Measurements from ENCODE around the gene MRRF. TPM values are rescaled to one million over a fixed set of nuclear protein-coding genes. Genes with fewer than 3 reads are reported as not detected.

MRRF gene
- total and polyA plus RNA-seq, 5 donors from 2014 or later: 13.9 to 24.9 (median 20.0) TPM

GRCh38 chr9:122218935-122219855 is 45.5 kb upstream of the MRRF start:
- H3K4me3 ChIP-seq (ENCODE audit: low read depth, low read length): no peak overlapping the region
- H3K27ac Mint-ChIP-seq: peak overlapping the region in 1 of 3 donors; percentile 58

GRCh38 chr9:122219856-122220672 is 44.6 kb upstream of the MRRF start:
- no peaks in the 10 kb centered on the region for H3K9me3 ChIP-seq (ENCODE audit: control insufficient read depth in 2 of 2, low read length in 2 of 2)
- Mint-ChIP-seq H3K27ac (peak overlapping the region in 1 of 3 donors; percentile 57), H3K9me3 (peaks cover 0 to 7% (median 0%) of the 10 kb centered on the region in 7 donors), H3K27me3 (peaks cover 95% of the 10 kb centered on the region), H3K4me3 (peak overlapping the region in 2 of 4 donors; percentile 52 to 65), H3K4me1 (peaks cover 0 to 39% (median 5%) of the 10 kb centered on the region in 4 donors), H3K36me3 (peaks cover 11% of the 10 kb centered on the region)
- H3K27me3 ChIP-seq (ENCODE audit: control insufficient read depth, insufficient read depth, low read length): peaks cover 34% of the 10 kb centered on the region
- no peak overlapping the region for H3K27ac ChIP-seq (ENCODE audit: insufficient read depth, low read length, poor library complexity, severe bottlenecking)
- H3K4me1 ChIP-seq (ENCODE audit: control insufficient read depth, insufficient read depth, low read length, poor library complexity, severe bottlenecking): peaks cover 17% of the 10 kb centered on the region
- H3K4me3 ChIP-seq (ENCODE audit: low read depth, low read length): no peak overlapping the region
- H3K36me3 ChIP-seq (ENCODE audit: control insufficient read depth, insufficient read depth, low read length): no peaks in the 10 kb centered on the region
- DNase-seq: no peak
- ATAC-seq (ENCODE audit: low read depth in 2 of 2): no peak

More at GRCh38 chr9:122218935-122219855, 45.5 kb upstream of the MRRF start:
- peak overlapping the region in 3 of 4 donors; percentile 52 to 65 (median 57) for H3K4me3 Mint-ChIP-seq
- H3K4me1 ChIP-seq (ENCODE audit: control insufficient read depth, insufficient read depth, low read length, poor library complexity, severe bottlenecking): peaks cover 20% of the 10 kb centered on the region
- H3K27me3 Mint-ChIP-seq: peaks cover 95% of the 10 kb centered on the region
- peaks cover 0 to 37% (median 5%) of the 10 kb centered on the region in 4 donors for H3K4me1 Mint-ChIP-seq
- peaks cover 0 to 5% (median 0%) of the 10 kb centered on the region in 7 donors for H3K9me3 Mint-ChIP-seq
- ATAC-seq (ENCODE audit: low read depth in 2 of 2) (no peak), DNase-seq (no peak)
- H3K27ac ChIP-seq (ENCODE audit: insufficient read depth, low read length, poor library complexity, severe bottlenecking): no peak overlapping the region
- no peaks in the 10 kb centered on the region for H3K36me3 ChIP-seq (ENCODE audit: control insufficient read depth, insufficient read depth, low read length)
- peaks cover 40% of the 10 kb centered on the region for H3K27me3 ChIP-seq (ENCODE audit: control insufficient read depth, insufficient read depth, low read length)
- peaks cover 5% of the 10 kb centered on the region for H3K36me3 Mint-ChIP-seq
- H3K9me3 ChIP-seq (ENCODE audit: control insufficient read depth in 2 of 2, low read length in 2 of 2): no peaks in the 10 kb centered on the region

- DNase-seq (no peak), ATAC-seq (ENCODE audit: low read depth in 2 of 2) (no peak)
- Histone ChIP-seq H3K4me3 (ENCODE audit: low read depth, low read length) (no peak overlapping the region), H3K27ac (ENCODE audit: insufficient read depth, low read length, poor library complexity, severe bottlenecking) (no peak overlapping the region), H3K36me3 (ENCODE audit: control insufficient read depth, insufficient read depth, low read length) (no peaks in the 10 kb centered on the region), H3K27me3 (ENCODE audit: control insufficient read depth, insufficient read depth, low read length) (peaks cover 29% of the 10 kb centered on the region), H3K4me1 (ENCODE audit: control insufficient read depth, insufficient read depth, low read length, poor library complexity, severe bottlenecking) (peaks cover 17% of the 10 kb centered on the region), H3K9me3 (ENCODE audit: control insufficient read depth in 2 of 2, low read length in 2 of 2) (no peaks in the 10 kb centered on the region)
- Mint-ChIP-seq H3K9me3 (peaks cover 0 to 7% (median 0%) of the 10 kb centered on the region in 7 donors), H3K27me3 (peaks cover 89% of the 10 kb centered on the region), H3K36me3 (peaks cover 11% of the 10 kb centered on the region), H3K4me3 (no peak overlapping the region), H3K27ac (peak overlapping the region in 1 of 3 donors; percentile 57), H3K4me1 (peaks cover 0 to 40% (median 5%) of the 10 kb centered on the region in 4 donors)
Observed at GRCh38 chr9:122220673-122221182, 44.0 kb upstream of the MRRF start.

DNA sequence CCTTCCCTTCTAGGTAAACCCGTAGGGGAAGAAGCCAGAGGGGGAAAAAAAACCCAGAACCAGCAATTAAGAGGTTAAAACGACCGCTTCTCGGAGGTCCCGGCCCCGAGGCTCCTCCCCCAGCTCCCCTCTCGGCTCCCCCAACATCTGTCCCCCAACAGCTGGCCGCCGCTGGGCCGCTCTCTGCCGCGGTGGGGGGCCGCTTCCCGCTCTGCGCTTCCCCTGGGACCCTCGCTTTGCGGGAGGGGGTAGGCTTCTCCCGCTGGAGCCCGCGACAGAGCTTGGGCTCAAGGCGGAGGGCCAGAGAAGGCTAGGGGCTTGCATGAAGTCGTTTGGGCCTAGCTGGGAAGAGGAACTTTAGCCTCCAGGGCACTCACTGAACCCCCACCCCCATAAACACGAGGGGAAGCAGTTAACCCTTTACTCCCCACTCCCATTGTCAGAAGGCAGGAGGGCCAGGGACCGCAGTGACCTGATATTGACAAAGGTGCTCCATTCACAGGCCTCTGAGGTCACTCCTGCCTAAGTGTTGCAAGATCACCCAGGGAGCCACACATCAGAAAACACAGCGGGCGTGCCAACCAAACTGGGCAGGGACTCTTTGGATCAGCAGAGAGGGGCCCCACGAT is 43.4 kb upstream of the MRRF start:
- Histone ChIP-seq H3K4me1 (ENCODE audit: control insufficient read depth, insufficient read depth, low read length, poor library complexity, severe bottlenecking) (peaks cover 17% of the 10 kb centered on the region), H3K27me3 (ENCODE audit: control insufficient read depth, insufficient read depth, low read length) (peaks cover 24% of the 10 kb centered on the region), H3K27ac (ENCODE audit: insufficient read depth, low read length, poor library complexity, severe bottlenecking) (no peak overlapping the region), H3K36me3 (ENCODE audit: control insufficient read depth, insufficient read depth, low read length) (no peaks in the 10 kb centered on the region), H3K9me3 (ENCODE audit: control insufficient read depth in 2 of 2, low read length in 2 of 2) (no peaks in the 10 kb centered on the region), H3K4me3 (ENCODE audit: low read depth, low read length) (no peak overlapping the region)
- H3K36me3 Mint-ChIP-seq: peaks cover 11% of the 10 kb centered on the region
- peaks cover 0 to 7% (median 0%) of the 10 kb centered on the region in 7 donors for H3K9me3 Mint-ChIP-seq
- H3K27ac Mint-ChIP-seq: no peak overlapping the region
- peaks cover 86% of the 10 kb centered on the region for H3K27me3 Mint-ChIP-seq
- H3K4me1 Mint-ChIP-seq: peaks cover 0 to 42% (median 6%) of the 10 kb centered on the region in 4 donors
- DNase-seq: no peak
- no peak for ATAC-seq (ENCODE audit: low read depth in 2 of 2)
- no peak overlapping the region for H3K4me3 Mint-ChIP-seq

- H3K27ac ChIP-seq (ENCODE audit: insufficient read depth, low read length, poor library complexity, severe bottlenecking): no peak overlapping the region
- peaks cover 11% of the 10 kb centered on the region for H3K36me3 Mint-ChIP-seq
- peaks cover 0 to 7% (median 0%) of the 10 kb centered on the region in 7 donors for H3K9me3 Mint-ChIP-seq
- DNase-seq: no peak
- no peaks in the 10 kb centered on the region for H3K36me3 ChIP-seq (ENCODE audit: control insufficient read depth, insufficient read depth, low read length)
- ATAC-seq (ENCODE audit: low read depth in 2 of 2): no peak
- H3K4me1 ChIP-seq (ENCODE audit: control insufficient read depth, insufficient read depth, low read length, poor library complexity, severe bottlenecking): peaks cover 17% of the 10 kb centered on the region
- H3K27ac Mint-ChIP-seq: no peak overlapping the region
- H3K4me3 ChIP-seq (ENCODE audit: low read depth, low read length): no peak overlapping the region
- peak overlapping the region in 2 of 4 donors; percentile 4 to 20 for H3K4me3 Mint-ChIP-seq
- H3K4me1 Mint-ChIP-seq: peaks cover 0 to 49% (median 6%) of the 10 kb centered on the region in 4 donors
- H3K9me3 ChIP-seq (ENCODE audit: control insufficient read depth in 2 of 2, low read length in 2 of 2): no peaks in the 10 kb centered on the region
- H3K27me3 Mint-ChIP-seq: peaks cover 79% of the 10 kb centered on the region
- peaks cover 20% of the 10 kb centered on the region for H3K27me3 ChIP-seq (ENCODE audit: control insufficient read depth, insufficient read depth, low read length)
Observed at GRCh38 chr9:122222791-122223190, 41.9 kb upstream of the MRRF start.

DNA sequence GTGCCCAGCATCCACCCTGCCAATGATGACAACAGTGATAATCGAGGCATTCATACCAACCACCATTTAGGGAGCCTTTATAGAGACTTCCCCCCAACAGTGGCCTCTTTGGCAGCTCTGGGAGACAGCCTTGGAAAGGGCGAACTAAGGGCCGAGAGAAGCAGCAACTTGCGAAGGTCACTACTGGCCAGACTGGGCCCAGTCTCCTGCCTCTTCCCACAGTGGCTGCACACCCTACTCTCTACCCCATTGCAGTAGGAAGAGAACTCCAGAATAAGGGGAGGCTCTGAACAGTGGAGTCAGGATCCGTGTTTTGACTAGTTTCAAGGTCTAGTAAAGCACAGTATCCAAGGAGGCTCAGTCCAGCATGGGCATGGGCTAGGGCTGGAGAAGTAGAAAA is 41.2 kb upstream of the MRRF start:
- Mint-ChIP-seq H3K27ac (no peak overlapping the region), H3K4me1 (peaks cover 0 to 44% (median 5%) of the 10 kb centered on the region in 4 donors), H3K27me3 (peaks cover 72% of the 10 kb centered on the region), H3K4me3 (no peak overlapping the region), H3K36me3 (peaks cover 7% of the 10 kb centered on the region), H3K9me3 (peaks cover 0 to 7% (median 0%) of the 10 kb centered on the region in 7 donors)
- no peak overlapping the region for H3K27ac ChIP-seq (ENCODE audit: insufficient read depth, low read length, poor library complexity, severe bottlenecking)
- ATAC-seq (ENCODE audit: low read depth in 2 of 2) (no peak), DNase-seq (no peak)
- no peak overlapping the region for H3K4me3 ChIP-seq (ENCODE audit: low read depth, low read length)
- H3K9me3 ChIP-seq (ENCODE audit: control insufficient read depth in 2 of 2, low read length in 2 of 2): no peaks in the 10 kb centered on the region
- H3K36me3 ChIP-seq (ENCODE audit: control insufficient read depth, insufficient read depth, low read length): no peaks in the 10 kb centered on the region
- H3K4me1 ChIP-seq (ENCODE audit: control insufficient read depth, insufficient read depth, low read length, poor library complexity, severe bottlenecking): peaks cover 20% of the 10 kb centered on the region
- H3K27me3 ChIP-seq (ENCODE audit: control insufficient read depth, insufficient read depth, low read length): peaks cover 14% of the 10 kb centered on the region

Data from CD4-positive, CD25-positive, alpha-beta regulatory T cell (primary cell).